A549 (cell line): ENCODE results near the gene TRIM54.

Source experiments
- CBX2 ChIP-seq: fragments of 200-600 bp; sonication (generic); IDR thresholded peaks from 2 replicates; pipeline ENCODE4 v1.6.1; 2016; ENCODE audit warnings: low read depth, mild to moderate bottlenecking, borderline replicate concordance
- CHD2 ChIP-seq: fragments of 150-350 bp; IDR thresholded peaks from 2 replicates; pipeline ENCODE4 v1.6.1; 2014; ENCODE audit warnings: low read length; ENCODE audit not compliant: partially characterized antibody
- EP300 ChIP-seq, 2 experiments: fragments of >200 bp; sonication (Bioruptor Twin); formaldehyde crosslinking; IDR thresholded peaks; 2 replicates in 1 of 2; 3 replicates in 1 of 2; pipeline ENCODE4 v1.6.1; 2016 to 2017
- FOSB ChIP-seq: fragments of 250-450 bp; sonication (Bioruptor Pico); IDR thresholded peaks from 2 replicates; pipeline ENCODE4 v1.5.0; 2020; ENCODE audit warnings: mild to moderate bottlenecking, moderate library complexity
- FOXS1 ChIP-seq: fragments of 250-450 bp; sonication (Bioruptor Pico); IDR thresholded peaks from 2 replicates; pipeline ENCODE4 v1.5.0; 2020; ENCODE audit warnings: mild to moderate bottlenecking, moderate library complexity
- HDAC2 ChIP-seq: fragments of 200-600 bp; sonication (generic); IDR thresholded peaks from 2 replicates; pipeline ENCODE4 v1.6.1; 2016
- JUNB ChIP-seq: fragments of >200 bp; sonication (Bioruptor Twin); formaldehyde crosslinking; IDR thresholded peaks from 2 replicates; pipeline ENCODE4 v1.6.1; 2016
- MAX ChIP-seq: IDR thresholded peaks from 2 replicates; pipeline ENCODE4 v1.6.1; 2012
- MAZ ChIP-seq: fragments of 150-350 bp; IDR thresholded peaks from 2 replicates; pipeline ENCODE4 v1.6.1; 2014; ENCODE audit warnings: antibody characterized with exemption, low read depth, low read length, borderline replicate concordance
- NPAS2 ChIP-seq: fragments of 250-450 bp; sonication (Bioruptor Pico); IDR thresholded peaks from 2 replicates; pipeline ENCODE4 v1.8.0; 2022; ENCODE audit warnings: mild to moderate bottlenecking, moderate library complexity, borderline replicate concordance
- NR3C1 ChIP-seq: fragments of >200 bp; sonication (Bioruptor Twin); formaldehyde crosslinking; IDR thresholded peaks from 3 replicates; pipeline ENCODE4 v1.6.1; 2017
- POLR2A ChIP-seq: IDR thresholded peaks from 2 replicates; pipeline ENCODE4 v1.6.1; 2012; ENCODE audit warnings: mild to moderate bottlenecking, low read length
- TF ChIP-seq, protein P1 (sequence below): fragments of >200 bp; sonication (Bioruptor Twin); formaldehyde crosslinking; IDR thresholded peaks from 3 replicates; pipeline ENCODE4 v1.5.1; 2016
- TF ChIP-seq, protein P2 (sequence below): fragments of 200-600 bp; sonication (generic); IDR thresholded peaks from 2 replicates; pipeline ENCODE4 v1.6.1; 2016; ENCODE audit warnings: antibody characterized with exemption, mild to moderate bottlenecking, moderate library complexity

GRCh38 chr2:27261241-27261925 lies 20.8 kb upstream of the TRIM54 start:
- TF ChIP-seq MAX (no peak), CHD2 (no peak), CBX2 (no peak), POLR2A (no peak), HDAC2 (no peak), FOSB (CRISPR knock-in tag) (no peak), FOXS1 (CRISPR knock-in tag) (no peak), JUNB (no peak), EP300 (IDR thresholded peaks at IDR 0.05) (no peak), NPAS2 (CRISPR knock-in tag) (no peak), NR3C1 (no peak), MAZ (no peak)
- TF ChIP-seq, protein P1, sequence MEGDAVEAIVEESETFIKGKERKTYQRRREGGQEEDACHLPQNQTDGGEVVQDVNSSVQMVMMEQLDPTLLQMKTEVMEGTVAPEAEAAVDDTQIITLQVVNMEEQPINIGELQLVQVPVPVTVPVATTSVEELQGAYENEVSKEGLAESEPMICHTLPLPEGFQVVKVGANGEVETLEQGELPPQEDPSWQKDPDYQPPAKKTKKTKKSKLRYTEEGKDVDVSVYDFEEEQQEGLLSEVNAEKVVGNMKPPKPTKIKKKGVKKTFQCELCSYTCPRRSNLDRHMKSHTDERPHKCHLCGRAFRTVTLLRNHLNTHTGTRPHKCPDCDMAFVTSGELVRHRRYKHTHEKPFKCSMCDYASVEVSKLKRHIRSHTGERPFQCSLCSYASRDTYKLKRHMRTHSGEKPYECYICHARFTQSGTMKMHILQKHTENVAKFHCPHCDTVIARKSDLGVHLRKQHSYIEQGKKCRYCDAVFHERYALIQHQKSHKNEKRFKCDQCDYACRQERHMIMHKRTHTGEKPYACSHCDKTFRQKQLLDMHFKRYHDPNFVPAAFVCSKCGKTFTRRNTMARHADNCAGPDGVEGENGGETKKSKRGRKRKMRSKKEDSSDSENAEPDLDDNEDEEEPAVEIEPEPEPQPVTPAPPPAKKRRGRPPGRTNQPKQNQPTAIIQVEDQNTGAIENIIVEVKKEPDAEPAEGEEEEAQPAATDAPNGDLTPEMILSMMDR, result no peak
- TF ChIP-seq, protein P2, sequence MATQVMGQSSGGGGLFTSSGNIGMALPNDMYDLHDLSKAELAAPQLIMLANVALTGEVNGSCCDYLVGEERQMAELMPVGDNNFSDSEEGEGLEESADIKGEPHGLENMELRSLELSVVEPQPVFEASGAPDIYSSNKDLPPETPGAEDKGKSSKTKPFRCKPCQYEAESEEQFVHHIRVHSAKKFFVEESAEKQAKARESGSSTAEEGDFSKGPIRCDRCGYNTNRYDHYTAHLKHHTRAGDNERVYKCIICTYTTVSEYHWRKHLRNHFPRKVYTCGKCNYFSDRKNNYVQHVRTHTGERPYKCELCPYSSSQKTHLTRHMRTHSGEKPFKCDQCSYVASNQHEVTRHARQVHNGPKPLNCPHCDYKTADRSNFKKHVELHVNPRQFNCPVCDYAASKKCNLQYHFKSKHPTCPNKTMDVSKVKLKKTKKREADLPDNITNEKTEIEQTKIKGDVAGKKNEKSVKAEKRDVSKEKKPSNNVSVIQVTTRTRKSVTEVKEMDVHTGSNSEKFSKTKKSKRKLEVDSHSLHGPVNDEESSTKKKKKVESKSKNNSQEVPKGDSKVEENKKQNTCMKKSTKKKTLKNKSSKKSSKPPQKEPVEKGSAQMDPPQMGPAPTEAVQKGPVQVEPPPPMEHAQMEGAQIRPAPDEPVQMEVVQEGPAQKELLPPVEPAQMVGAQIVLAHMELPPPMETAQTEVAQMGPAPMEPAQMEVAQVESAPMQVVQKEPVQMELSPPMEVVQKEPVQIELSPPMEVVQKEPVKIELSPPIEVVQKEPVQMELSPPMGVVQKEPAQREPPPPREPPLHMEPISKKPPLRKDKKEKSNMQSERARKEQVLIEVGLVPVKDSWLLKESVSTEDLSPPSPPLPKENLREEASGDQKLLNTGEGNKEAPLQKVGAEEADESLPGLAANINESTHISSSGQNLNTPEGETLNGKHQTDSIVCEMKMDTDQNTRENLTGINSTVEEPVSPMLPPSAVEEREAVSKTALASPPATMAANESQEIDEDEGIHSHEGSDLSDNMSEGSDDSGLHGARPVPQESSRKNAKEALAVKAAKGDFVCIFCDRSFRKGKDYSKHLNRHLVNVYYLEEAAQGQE, result no peak
